SK-N-SH (cell line): ENCODE results near the gene SETD3.

Experiments used
- JUND ChIP-seq: IDR thresholded peaks from 2 replicates; pipeline ENCODE4 v1.4.0; 2012
- POLR2AphosphoS5 ChIP-seq: IDR thresholded peaks from 2 replicates; pipeline ENCODE4 v1.6.1; 2012; ENCODE audit warnings: low read depth, low read length
- RFX5 ChIP-seq: IDR thresholded peaks from 2 replicates; pipeline ENCODE4 v1.6.1; 2012; ENCODE audit warnings: mild to moderate bottlenecking, improper control_type of control experiment, low read length
- SMC3 ChIP-seq: IDR thresholded peaks from 2 replicates; pipeline ENCODE4 v1.6.1; 2012; ENCODE audit warnings: low read depth, low read length, improper control_type of control experiment
- TCF12 ChIP-seq: IDR thresholded peaks from 2 replicates; pipeline ENCODE4 v1.4.0; 2012
- TF ChIP-seq, protein P1 (sequence below): fragments of 200-600 bp; sonication (generic); IDR thresholded peaks from 2 replicates; pipeline ENCODE4 v1.6.1; 2017; ENCODE audit warnings: antibody characterized with exemption, mild to moderate bottlenecking, moderate library complexity

DNA sequence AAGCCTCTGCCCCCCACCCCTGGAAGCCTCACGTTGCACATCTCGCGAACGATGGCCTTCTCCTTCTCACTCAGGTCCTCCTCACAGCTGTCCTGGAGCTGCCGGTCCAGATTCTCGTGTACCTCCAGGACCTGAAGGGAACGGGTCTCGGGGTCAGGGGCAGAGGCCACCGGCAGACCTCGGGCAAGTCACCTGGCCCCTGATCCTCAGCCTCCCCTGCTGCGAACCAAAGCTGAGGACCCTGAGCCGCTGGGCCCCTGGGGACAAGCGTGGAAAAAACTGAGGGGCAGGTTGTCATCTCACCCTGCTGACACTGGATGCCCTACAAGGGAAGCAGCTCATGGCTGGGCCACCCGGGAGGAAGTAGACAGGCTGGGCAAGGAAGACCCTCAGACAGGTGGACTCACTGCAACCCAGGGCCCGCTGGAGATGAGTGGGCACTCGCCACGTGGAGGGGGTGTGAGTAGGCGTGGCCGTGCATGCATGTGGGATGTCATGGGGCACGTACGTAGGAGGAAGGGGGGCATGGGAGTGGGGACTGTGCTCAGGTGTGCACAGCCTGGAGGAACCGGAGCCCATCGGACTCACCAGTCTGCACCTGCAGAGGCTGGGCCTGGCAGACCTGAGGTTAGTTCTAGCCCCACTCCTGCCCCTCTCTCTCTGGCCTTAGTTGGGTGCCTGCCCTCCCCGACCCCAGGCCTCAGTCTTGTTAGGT lies 35.7 kb upstream of the SETD3 start:
- TF ChIP-seq, protein P1, sequence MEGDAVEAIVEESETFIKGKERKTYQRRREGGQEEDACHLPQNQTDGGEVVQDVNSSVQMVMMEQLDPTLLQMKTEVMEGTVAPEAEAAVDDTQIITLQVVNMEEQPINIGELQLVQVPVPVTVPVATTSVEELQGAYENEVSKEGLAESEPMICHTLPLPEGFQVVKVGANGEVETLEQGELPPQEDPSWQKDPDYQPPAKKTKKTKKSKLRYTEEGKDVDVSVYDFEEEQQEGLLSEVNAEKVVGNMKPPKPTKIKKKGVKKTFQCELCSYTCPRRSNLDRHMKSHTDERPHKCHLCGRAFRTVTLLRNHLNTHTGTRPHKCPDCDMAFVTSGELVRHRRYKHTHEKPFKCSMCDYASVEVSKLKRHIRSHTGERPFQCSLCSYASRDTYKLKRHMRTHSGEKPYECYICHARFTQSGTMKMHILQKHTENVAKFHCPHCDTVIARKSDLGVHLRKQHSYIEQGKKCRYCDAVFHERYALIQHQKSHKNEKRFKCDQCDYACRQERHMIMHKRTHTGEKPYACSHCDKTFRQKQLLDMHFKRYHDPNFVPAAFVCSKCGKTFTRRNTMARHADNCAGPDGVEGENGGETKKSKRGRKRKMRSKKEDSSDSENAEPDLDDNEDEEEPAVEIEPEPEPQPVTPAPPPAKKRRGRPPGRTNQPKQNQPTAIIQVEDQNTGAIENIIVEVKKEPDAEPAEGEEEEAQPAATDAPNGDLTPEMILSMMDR: no peak
- TF ChIP-seq POLR2AphosphoS5: no peak
- TF ChIP-seq JUND: no peak
- TF ChIP-seq RFX5: no peak
- TF ChIP-seq TCF12: no peak
- no peak for TF ChIP-seq SMC3
